Anterior cingulate cortex (tissue), 58 donors: ENCODE measurements around the gene RNF207.
A peak's percentile ranks its signal among the peaks of the same experiment; 100 is the strongest.

Source experiments
- DNase-seq, 58 donors: peaks; one replicate each; lab custom pipeline; 2025; lab: John Stamatoyannopoulos, UW

Gene RNF207

GRCh38 chr1:6262555-6263420 lies 56.9 kb downstream of the RNF207 start:
- DNase-seq, result no peak

GRCh38 chr1:6263716-6264115 lies 57.8 kb downstream of the RNF207 start:
- DNase-seq, result no peak

DNA sequence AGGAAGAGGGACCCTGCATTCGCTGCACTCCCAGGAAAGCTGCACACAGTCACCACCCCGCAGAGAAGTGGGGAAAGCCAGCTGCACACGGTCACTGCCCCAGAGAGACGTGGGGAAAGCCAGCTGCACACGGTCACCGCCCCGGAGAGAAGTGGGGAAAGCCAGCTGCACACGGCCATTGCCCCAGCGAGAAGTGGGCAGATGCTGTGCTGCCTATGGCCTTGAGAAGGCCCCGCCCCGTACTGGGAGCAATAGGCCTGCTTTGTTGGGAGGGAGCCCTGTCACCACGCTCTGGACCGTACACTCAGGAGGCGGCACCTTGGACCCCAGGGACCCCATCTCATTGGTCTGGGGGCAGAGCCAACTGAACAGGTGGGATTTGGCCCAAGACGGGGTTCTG lies 59.2 kb downstream of the RNF207 start:
- no peak for DNase-seq

- no peak for DNase-seq
Observed at GRCh38 chr1:6266641-6267040, 60.7 kb downstream of the RNF207 start.

GRCh38 chr1:6267686-6268322 lies 61.9 kb downstream of the RNF207 start:
- DNase-seq, result peak in 19 of 58 donors; percentile 7 to 74 (median 26)

DNA sequence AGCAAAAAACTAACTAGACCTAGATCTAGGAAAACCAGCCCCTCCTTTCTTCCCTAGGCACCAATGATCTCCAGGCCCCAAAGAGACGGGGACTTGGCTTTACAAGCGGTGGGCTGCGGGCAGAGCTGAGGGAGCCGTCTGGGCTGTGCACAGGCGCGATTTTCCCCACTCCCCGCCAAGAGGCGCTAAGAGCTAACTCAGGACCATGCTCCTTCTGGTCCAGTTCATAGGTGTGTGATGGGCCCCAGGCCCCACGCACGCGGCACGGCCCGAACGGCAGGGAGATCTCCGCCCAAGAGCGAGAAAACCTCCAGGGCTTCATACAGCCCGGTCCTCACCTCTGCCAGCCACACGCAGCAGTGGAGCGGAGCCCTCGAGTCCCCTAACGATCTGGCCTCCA lies 62.5 kb downstream of the RNF207 start:
- no peak for DNase-seq

GRCh38 chr1:6269296-6269695 lies 63.4 kb downstream of the RNF207 start:
- no peak for DNase-seq

DNA sequence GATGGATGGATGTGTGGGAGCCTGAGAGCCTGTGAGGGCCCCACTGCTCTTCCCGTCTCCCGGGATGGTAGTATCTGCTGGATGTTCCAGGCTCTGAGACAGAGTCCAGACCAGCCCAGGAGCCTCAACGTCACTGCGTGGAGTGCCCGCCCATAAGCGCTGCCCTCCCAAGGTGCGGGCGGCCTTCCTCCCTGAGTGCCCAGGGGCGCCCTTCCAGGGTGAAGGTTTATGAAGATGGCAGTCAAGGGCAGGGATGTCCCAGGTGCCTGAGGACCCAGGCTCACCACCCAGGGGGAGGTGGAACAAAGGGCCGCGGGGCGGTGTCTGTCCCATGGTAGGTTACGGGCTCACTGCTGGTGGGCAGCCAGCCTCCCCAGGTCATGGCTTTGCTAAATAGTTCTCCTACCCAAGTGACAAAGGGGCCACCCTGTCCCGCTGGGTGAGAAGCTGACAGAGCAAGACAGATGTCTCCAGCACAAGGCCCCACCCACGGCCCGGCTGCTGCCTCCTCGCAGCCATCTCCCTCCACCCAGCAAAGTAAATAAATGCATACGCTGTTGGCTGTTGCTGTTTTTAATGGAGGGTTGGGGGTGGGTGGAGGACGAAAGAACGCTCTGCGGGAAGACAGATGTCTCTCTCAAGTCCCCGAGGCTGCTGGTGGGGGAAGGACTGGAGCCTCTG lies 63.9 kb downstream of the RNF207 start:
- peak in 19 of 58 donors; percentile 9 to 61 (median 24) for DNase-seq

DNA sequence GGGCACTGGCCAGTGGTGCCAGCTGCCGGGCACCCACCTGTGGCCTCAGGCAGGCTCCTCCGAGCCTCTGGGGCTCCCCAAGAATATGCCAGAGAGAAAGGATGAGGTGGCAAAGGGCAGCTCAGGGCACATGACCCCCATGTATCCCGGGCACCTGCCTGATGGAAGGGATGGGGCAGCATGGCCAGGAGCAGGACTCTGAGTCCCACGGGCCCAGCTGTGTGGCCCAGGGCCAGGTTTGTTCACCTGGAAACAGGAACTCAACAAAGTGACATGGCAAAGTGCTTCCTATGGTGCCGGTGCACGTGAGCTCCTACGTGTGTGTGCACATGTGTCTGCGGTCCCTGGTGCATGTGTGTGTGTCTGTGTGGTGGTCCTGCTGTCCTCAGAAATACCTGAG lies 64.5 kb downstream of the RNF207 start:
- DNase-seq, result no peak
